ENCODE data around the gene SRGAP3.

The SRGAP3 gene

GRCh38 chr3:9136746-9137465 is 112.5 kb downstream of the SRGAP3 start:
- POLR2A ChIA-PET, result no interaction called here
- WGBS (ENCODE audit: insufficient coverage), result 88% methylated on average over 9 of the region's 12 CpGs

GRCh38 chr3:9135930-9136525 is 113.4 kb downstream of the SRGAP3 start:
- 17% methylated on average over 35 of the region's 56 CpGs for WGBS (ENCODE audit: insufficient coverage)
- H3K27ac ChIP-seq (ENCODE audit: insufficient read depth in 1 of 2, low read depth in 1 of 2, low read length in 2 of 2, poor library complexity in 1 of 2, severe bottlenecking in 2 of 2), result no peak overlapping the region
- no peaks in the 10 kb centered on the region for H3K36me3 ChIP-seq (ENCODE audit: control insufficient read depth in 4 of 4, insufficient read depth in 4 of 4, low read length in 3 of 4)
- ChIA-PET CTCF (no interaction called here), POLR2A (no interaction called here)
- H3K4me3 ChIP-seq (ENCODE audit: control insufficient read depth in 1 of 7, extremely low read depth in 1 of 7, insufficient read depth in 4 of 7, low read depth in 2 of 7, low read length in 6 of 7), result peak overlapping the region in 5 of 7 experiments; percentile 11 to 68 (median 48)
- peaks cover 1 to 9% (median 4%) of the 10 kb centered on the region in 4 experiments for H3K4me1 ChIP-seq (ENCODE audit: control extremely low read depth in 1 of 4, control insufficient read depth in 4 of 4, insufficient read depth in 4 of 4, low read length in 3 of 4)
- H3K9me3 ChIP-seq (ENCODE audit: control extremely low read depth in 1 of 5, control insufficient read depth in 4 of 5, insufficient read depth in 2 of 5, low read depth in 1 of 5, low read length in 4 of 5), result peaks cover 0 to 3% (median 0%) of the 10 kb centered on the region in 5 experiments
- H3K27me3 ChIP-seq (replicated peaks in 2 of 5; ENCODE audit: control insufficient read depth in 4 of 5, insufficient read depth in 5 of 5, low read length in 4 of 5), result peaks cover 0 to 6% (median 2%) of the 10 kb centered on the region in 5 experiments
- DNase-seq, result peak in 2 of 3 donors; percentile 18 to 30

More at GRCh38 chr3:9136746-9137465, 112.5 kb downstream of the SRGAP3 start:
- peak overlapping the region in 2 of 7 experiments; percentile 48 to 68 for H3K4me3 ChIP-seq (ENCODE audit: control insufficient read depth in 1 of 7, extremely low read depth in 1 of 7, insufficient read depth in 4 of 7, low read depth in 2 of 7, low read length in 6 of 7)
- peaks cover 0 to 3% (median 0%) of the 10 kb centered on the region in 5 experiments for H3K9me3 ChIP-seq (ENCODE audit: control extremely low read depth in 1 of 5, control insufficient read depth in 4 of 5, insufficient read depth in 2 of 5, low read depth in 1 of 5, low read length in 4 of 5)
- H3K27me3 ChIP-seq (replicated peaks in 2 of 5; ENCODE audit: control insufficient read depth in 4 of 5, insufficient read depth in 5 of 5, low read length in 4 of 5), result peaks cover 0 to 6% (median 2%) of the 10 kb centered on the region in 5 experiments
- CTCF ChIA-PET, result no interaction called here
- no peak for DNase-seq
- H3K27ac ChIP-seq (ENCODE audit: insufficient read depth in 1 of 2, low read depth in 1 of 2, low read length in 2 of 2, poor library complexity in 1 of 2, severe bottlenecking in 2 of 2), result no peak overlapping the region
- H3K36me3 ChIP-seq (ENCODE audit: control insufficient read depth in 4 of 4, insufficient read depth in 4 of 4, low read length in 3 of 4), result no peaks in the 10 kb centered on the region
- peaks cover 0 to 11% (median 6%) of the 10 kb centered on the region in 4 experiments for H3K4me1 ChIP-seq (ENCODE audit: control extremely low read depth in 1 of 4, control insufficient read depth in 4 of 4, insufficient read depth in 4 of 4, low read length in 3 of 4)

- peak in 2 of 3 donors; percentile 28 to 33 for DNase-seq
- Histone ChIP-seq H3K9me3 (ENCODE audit: control extremely low read depth in 1 of 5, control insufficient read depth in 4 of 5, insufficient read depth in 2 of 5, low read depth in 1 of 5, low read length in 4 of 5) (peaks cover 0 to 3% (median 0%) of the 10 kb centered on the region in 5 experiments), H3K4me3 (ENCODE audit: control insufficient read depth in 1 of 7, extremely low read depth in 1 of 7, insufficient read depth in 4 of 7, low read depth in 2 of 7, low read length in 6 of 7) (peak overlapping the region in 4 of 7 experiments; percentile 11 to 68 (median 47)), H3K27me3 (replicated peaks in 2 of 5; ENCODE audit: control insufficient read depth in 4 of 5, insufficient read depth in 5 of 5, low read length in 4 of 5) (peaks cover 0 to 6% (median 2%) of the 10 kb centered on the region in 5 experiments), H3K27ac (ENCODE audit: insufficient read depth in 1 of 2, low read depth in 1 of 2, low read length in 2 of 2, poor library complexity in 1 of 2, severe bottlenecking in 2 of 2) (no peak overlapping the region), H3K4me1 (ENCODE audit: control extremely low read depth in 1 of 4, control insufficient read depth in 4 of 4, insufficient read depth in 4 of 4, low read length in 3 of 4) (peaks cover 1 to 14% (median 7%) of the 10 kb centered on the region in 4 experiments), H3K36me3 (ENCODE audit: control insufficient read depth in 4 of 4, insufficient read depth in 4 of 4, low read length in 3 of 4) (no peaks in the 10 kb centered on the region)
- ChIA-PET CTCF (no interaction called here), POLR2A (no interaction called here)
- WGBS (ENCODE audit: insufficient coverage), result 96% methylated on average over 6 of the region's 6 CpGs
Observed at GRCh38 chr3:9135526-9135925, 113.9 kb downstream of the SRGAP3 start.

- no peak for DNase-seq
- H3K4me1 ChIP-seq (ENCODE audit: control extremely low read depth in 1 of 4, control insufficient read depth in 4 of 4, insufficient read depth in 4 of 4, low read length in 3 of 4), result peaks cover 1 to 15% (median 10%) of the 10 kb centered on the region in 4 experiments
- peaks cover 0 to 6% (median 2%) of the 10 kb centered on the region in 5 experiments for H3K27me3 ChIP-seq (replicated peaks in 2 of 5; ENCODE audit: control insufficient read depth in 4 of 5, insufficient read depth in 5 of 5, low read length in 4 of 5)
- ChIA-PET POLR2A (no interaction called here), CTCF (no interaction called here)
- no peak overlapping the region for H3K27ac ChIP-seq (ENCODE audit: insufficient read depth in 1 of 2, low read depth in 1 of 2, low read length in 2 of 2, poor library complexity in 1 of 2, severe bottlenecking in 2 of 2)
- H3K9me3 ChIP-seq (ENCODE audit: control extremely low read depth in 1 of 5, control insufficient read depth in 4 of 5, insufficient read depth in 2 of 5, low read depth in 1 of 5, low read length in 4 of 5), result no peaks in the 10 kb centered on the region
- WGBS (ENCODE audit: insufficient coverage), result 92% methylated on average over 2 of the region's 3 CpGs
- no peak overlapping the region for H3K4me3 ChIP-seq (ENCODE audit: control insufficient read depth in 1 of 7, extremely low read depth in 1 of 7, insufficient read depth in 4 of 7, low read depth in 2 of 7, low read length in 6 of 7)
- no peaks in the 10 kb centered on the region for H3K36me3 ChIP-seq (ENCODE audit: control insufficient read depth in 4 of 4, insufficient read depth in 4 of 4, low read length in 3 of 4)
Observed at GRCh38 chr3:9133656-9134055, 115.8 kb downstream of the SRGAP3 start.

- H3K36me3 ChIP-seq (ENCODE audit: control insufficient read depth in 4 of 4, insufficient read depth in 4 of 4, low read length in 3 of 4), result no peaks in the 10 kb centered on the region
- H3K27me3 ChIP-seq (replicated peaks in 2 of 5; ENCODE audit: control insufficient read depth in 4 of 5, insufficient read depth in 5 of 5, low read length in 4 of 5), result no peaks in the 10 kb centered on the region
- no peaks in the 10 kb centered on the region for H3K9me3 ChIP-seq (ENCODE audit: control extremely low read depth in 1 of 5, control insufficient read depth in 4 of 5, insufficient read depth in 2 of 5, low read depth in 1 of 5, low read length in 4 of 5)
- WGBS (ENCODE audit: insufficient coverage), result 71% methylated on average over 4 of the region's 8 CpGs
- POLR2A ChIA-PET, result no interaction called here
- no peak overlapping the region for H3K27ac ChIP-seq (ENCODE audit: insufficient read depth in 1 of 2, low read depth in 1 of 2, low read length in 2 of 2, poor library complexity in 1 of 2, severe bottlenecking in 2 of 2)
- H3K4me1 ChIP-seq (ENCODE audit: control extremely low read depth in 1 of 4, control insufficient read depth in 4 of 4, insufficient read depth in 4 of 4, low read length in 3 of 4), result peaks cover 0 to 12% (median 4%) of the 10 kb centered on the region in 4 experiments
- no peak for DNase-seq
- CTCF ChIA-PET, result interaction anchor here (1.0 to 1.1 kb wide), 2 partner anchors 11 to 159 kb away, joined by 3 read pairs; no protein-coding TSS in a partner anchor
- no peak overlapping the region for H3K4me3 ChIP-seq (ENCODE audit: control insufficient read depth in 1 of 7, extremely low read depth in 1 of 7, insufficient read depth in 4 of 7, low read depth in 2 of 7, low read length in 6 of 7)
Observed at GRCh38 chr3:9130345-9131305, 118.8 kb downstream of the SRGAP3 start.

GRCh38 chr3:9129365-9129764 is 120.1 kb downstream of the SRGAP3 start:
- H3K27me3 ChIP-seq (replicated peaks in 2 of 5; ENCODE audit: control insufficient read depth in 4 of 5, insufficient read depth in 5 of 5, low read length in 4 of 5), result no peaks in the 10 kb centered on the region
- no peak overlapping the region for H3K27ac ChIP-seq (ENCODE audit: insufficient read depth in 1 of 2, low read depth in 1 of 2, low read length in 2 of 2, poor library complexity in 1 of 2, severe bottlenecking in 2 of 2)
- H3K4me1 ChIP-seq (ENCODE audit: control extremely low read depth in 1 of 4, control insufficient read depth in 4 of 4, insufficient read depth in 4 of 4, low read length in 3 of 4), result peaks cover 0 to 12% (median 4%) of the 10 kb centered on the region in 4 experiments
- H3K36me3 ChIP-seq (ENCODE audit: control insufficient read depth in 4 of 4, insufficient read depth in 4 of 4, low read length in 3 of 4), result no peaks in the 10 kb centered on the region
- POLR2A ChIA-PET, result no interaction called here
- 92% methylated on average over 2 of the region's 2 CpGs for WGBS (ENCODE audit: insufficient coverage)
- H3K4me3 ChIP-seq (ENCODE audit: control insufficient read depth in 1 of 7, extremely low read depth in 1 of 7, insufficient read depth in 4 of 7, low read depth in 2 of 7, low read length in 6 of 7), result no peak overlapping the region
- CTCF ChIA-PET, result interaction anchor here (0.6 to 1.1 kb wide), 2 partner anchors 10 to 1291 kb away, joined by 3 read pairs; no protein-coding TSS in a partner anchor
- H3K9me3 ChIP-seq (ENCODE audit: control extremely low read depth in 1 of 5, control insufficient read depth in 4 of 5, insufficient read depth in 2 of 5, low read depth in 1 of 5, low read length in 4 of 5), result no peaks in the 10 kb centered on the region
- DNase-seq, result no peak

Data from common myeloid progenitor, CD34-positive (primary cell).